WTC11 (cell line): ENCODE measurements around the gene DNAH1.

Source experiments
- PRRX2 ChIP-seq: fragments of 250-450 bp; sonication (Bioruptor Pico); IDR thresholded peaks from 2 replicates; pipeline ENCODE4 v1.8.0; 2021; ENCODE audit warnings: mild to moderate bottlenecking
- TEAD4 ChIP-seq: sonication (generic); formaldehyde crosslinking; IDR thresholded peaks from 2 replicates; pipeline ENCODE4 v1.8.0; 2022; ENCODE audit warnings: mild to moderate bottlenecking, missing genetic modification reagents
- TF ChIP-seq, protein P1 (sequence below): fragments of 200-600 bp; IDR thresholded peaks from 2 replicates; pipeline ENCODE4 v1.8.0; 2022; ENCODE audit warnings: antibody characterized with exemption

DNA sequence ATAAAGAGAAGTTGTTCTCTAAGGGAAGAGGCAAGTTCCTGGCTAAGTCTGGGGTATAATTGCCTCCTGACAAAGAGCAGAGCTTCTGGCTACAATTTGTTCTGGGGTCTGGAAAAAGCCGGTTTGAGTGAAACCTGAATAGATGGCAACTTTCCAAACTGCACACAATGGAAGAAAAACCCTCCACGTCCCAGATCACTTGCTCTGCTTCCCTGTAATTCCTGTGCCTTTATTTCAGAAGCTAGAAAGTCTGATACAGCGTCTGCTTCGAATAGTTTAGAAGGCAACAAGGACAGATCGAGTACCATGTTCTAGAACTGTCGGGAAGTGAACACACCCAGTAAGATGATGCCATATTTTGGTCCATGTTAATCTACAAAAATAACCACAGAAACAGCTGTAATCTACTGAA is 36.1 kb upstream of the DNAH1 start:
- TF ChIP-seq PRRX2 = no peak
- TF ChIP-seq, protein P1, sequence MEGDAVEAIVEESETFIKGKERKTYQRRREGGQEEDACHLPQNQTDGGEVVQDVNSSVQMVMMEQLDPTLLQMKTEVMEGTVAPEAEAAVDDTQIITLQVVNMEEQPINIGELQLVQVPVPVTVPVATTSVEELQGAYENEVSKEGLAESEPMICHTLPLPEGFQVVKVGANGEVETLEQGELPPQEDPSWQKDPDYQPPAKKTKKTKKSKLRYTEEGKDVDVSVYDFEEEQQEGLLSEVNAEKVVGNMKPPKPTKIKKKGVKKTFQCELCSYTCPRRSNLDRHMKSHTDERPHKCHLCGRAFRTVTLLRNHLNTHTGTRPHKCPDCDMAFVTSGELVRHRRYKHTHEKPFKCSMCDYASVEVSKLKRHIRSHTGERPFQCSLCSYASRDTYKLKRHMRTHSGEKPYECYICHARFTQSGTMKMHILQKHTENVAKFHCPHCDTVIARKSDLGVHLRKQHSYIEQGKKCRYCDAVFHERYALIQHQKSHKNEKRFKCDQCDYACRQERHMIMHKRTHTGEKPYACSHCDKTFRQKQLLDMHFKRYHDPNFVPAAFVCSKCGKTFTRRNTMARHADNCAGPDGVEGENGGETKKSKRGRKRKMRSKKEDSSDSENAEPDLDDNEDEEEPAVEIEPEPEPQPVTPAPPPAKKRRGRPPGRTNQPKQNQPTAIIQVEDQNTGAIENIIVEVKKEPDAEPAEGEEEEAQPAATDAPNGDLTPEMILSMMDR = no peak
- no peak for TF ChIP-seq TEAD4 (CRISPR knock-in tag)
